NCI-H2081 (cell line): Measurements from ENCODE around the gene ZXDC.

Source experiments
- DNase-seq, 2 experiments: peaks; one replicate each; lab custom pipeline; 2025; lab: John Stamatoyannopoulos, UW

ZXDC gene, protein sequence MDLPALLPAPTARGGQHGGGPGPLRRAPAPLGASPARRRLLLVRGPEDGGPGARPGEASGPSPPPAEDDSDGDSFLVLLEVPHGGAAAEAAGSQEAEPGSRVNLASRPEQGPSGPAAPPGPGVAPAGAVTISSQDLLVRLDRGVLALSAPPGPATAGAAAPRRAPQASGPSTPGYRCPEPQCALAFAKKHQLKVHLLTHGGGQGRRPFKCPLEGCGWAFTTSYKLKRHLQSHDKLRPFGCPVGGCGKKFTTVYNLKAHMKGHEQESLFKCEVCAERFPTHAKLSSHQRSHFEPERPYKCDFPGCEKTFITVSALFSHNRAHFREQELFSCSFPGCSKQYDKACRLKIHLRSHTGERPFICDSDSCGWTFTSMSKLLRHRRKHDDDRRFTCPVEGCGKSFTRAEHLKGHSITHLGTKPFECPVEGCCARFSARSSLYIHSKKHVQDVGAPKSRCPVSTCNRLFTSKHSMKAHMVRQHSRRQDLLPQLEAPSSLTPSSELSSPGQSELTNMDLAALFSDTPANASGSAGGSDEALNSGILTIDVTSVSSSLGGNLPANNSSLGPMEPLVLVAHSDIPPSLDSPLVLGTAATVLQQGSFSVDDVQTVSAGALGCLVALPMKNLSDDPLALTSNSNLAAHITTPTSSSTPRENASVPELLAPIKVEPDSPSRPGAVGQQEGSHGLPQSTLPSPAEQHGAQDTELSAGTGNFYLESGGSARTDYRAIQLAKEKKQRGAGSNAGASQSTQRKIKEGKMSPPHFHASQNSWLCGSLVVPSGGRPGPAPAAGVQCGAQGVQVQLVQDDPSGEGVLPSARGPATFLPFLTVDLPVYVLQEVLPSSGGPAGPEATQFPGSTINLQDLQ

DNA sequence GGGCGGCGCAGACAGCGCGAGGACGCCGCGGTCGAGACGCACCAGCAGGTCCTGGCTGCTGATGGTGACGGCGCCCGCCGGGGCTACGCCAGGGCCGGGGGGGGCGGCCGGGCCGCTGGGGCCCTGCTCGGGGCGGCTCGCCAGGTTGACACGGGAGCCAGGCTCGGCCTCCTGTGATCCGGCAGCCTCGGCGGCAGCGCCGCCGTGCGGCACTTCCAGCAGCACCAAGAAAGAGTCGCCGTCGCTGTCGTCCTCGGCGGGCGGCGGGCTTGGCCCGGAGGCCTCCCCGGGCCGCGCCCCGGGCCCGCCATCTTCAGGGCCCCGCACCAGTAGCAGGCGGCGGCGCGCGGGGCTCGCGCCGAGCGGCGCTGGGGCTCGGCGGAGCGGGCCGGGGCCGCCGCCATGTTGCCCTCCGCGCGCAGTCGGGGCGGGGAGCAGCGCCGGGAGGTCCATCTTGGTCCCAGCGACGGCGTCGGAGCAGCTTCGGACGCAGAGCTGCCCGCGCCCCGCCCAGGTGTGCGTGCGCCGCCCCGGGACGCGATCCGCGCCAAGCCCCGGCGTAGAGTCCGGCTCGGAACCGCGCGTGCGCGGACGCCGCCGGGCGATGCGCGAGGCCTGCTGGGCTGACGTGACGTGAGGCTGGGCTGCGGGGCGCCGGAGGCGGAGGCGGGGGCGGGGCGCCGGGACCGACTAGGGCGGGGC lies at the start of gene ZXDC:
Gene ZXDC (minus strand): TSS at position 479 of the 702 bp plus-strand sequence. CDS start 26 bp downstream, at position 453.
- DNase-seq, result peak; percentile 96 to 97

DNA sequence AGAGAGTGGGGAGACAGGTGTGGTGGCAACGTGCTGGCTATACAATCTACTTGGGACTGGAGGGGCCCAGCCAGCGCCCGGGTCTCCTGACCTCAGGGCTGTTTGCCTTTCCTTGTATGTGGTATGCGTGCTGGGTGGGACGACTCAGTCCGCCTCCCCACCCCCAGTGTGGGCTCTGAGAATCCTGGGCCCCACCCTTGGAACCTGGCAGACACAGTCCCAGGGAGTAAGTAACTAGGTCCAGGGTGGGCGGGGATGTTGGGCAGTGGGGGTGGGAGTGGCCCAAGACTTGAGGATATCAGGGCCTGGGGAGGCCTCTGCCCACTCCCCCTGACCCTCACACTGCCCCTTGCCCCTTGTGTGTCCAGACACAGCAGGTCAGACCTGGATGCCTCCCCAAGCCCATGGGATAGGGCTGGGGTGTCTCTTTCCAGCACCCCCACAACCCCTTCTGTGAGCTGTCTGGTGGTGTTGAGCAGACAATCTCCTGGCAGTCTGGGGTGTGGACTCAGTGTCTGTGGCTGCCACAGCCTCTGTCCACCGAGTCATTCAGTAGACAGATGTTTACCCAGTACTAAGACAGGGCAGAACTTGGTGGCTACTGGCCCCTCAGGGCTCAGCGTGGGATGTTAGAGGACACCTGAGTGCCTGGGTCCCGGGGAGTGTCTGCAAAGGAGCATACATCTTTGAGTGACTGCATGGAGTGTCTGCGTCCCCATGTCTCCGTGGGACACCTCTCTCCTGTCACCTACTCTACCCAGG lies 49.6 kb upstream of the ZXDC start:
- DNase-seq, result no peak

- DNase-seq, result no peak
Observed at GRCh38 chr3:126524429-126524988, 48.8 kb upstream of the ZXDC start.

DNA sequence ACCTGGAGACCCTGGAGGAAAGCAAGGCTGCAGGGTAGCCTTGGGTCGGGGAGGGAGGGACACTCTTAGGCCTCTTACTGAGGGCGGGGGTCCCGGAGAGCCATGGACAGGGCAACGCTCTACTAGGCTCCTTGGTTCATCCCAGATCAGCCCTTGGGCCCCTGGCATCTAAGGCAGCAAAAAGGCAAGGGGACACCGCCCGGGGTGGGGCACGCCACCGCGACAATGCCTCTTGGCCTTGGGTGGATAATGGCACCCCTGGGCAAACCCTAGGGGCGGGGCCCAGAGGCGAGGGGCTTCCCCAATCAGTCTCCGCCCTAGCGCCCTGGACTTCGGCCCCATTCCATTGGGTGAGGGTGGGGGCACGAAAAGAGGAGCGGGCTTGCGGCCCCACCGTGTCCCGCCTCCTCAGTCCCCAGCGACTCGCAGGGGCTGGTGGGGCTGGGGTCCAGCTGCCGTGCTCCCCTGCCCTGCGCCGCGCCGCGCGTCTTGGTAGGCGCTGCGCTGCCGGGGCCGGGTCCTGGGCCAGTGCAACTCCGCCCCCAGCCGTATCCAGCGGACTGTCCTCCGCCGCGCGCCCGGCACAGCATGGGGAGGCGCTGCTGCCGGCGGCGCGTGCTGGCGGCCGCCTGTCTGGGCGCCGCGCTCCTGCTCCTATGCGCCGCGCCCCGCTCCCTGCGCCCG lies 48.2 kb upstream of the ZXDC start, which contains the start of gene CHST13:
Gene CHST13 (plus strand): TSS at position 411 of the 684 bp plus-strand sequence. CDS start 178 bp downstream, at position 589.
- DNase-seq, result peak; percentile 36 to 48

GRCh38 chr3:126522363-126522788 lies 46.7 kb upstream of the ZXDC start:
- DNase-seq, result peak; percentile 63 to 68

DNA sequence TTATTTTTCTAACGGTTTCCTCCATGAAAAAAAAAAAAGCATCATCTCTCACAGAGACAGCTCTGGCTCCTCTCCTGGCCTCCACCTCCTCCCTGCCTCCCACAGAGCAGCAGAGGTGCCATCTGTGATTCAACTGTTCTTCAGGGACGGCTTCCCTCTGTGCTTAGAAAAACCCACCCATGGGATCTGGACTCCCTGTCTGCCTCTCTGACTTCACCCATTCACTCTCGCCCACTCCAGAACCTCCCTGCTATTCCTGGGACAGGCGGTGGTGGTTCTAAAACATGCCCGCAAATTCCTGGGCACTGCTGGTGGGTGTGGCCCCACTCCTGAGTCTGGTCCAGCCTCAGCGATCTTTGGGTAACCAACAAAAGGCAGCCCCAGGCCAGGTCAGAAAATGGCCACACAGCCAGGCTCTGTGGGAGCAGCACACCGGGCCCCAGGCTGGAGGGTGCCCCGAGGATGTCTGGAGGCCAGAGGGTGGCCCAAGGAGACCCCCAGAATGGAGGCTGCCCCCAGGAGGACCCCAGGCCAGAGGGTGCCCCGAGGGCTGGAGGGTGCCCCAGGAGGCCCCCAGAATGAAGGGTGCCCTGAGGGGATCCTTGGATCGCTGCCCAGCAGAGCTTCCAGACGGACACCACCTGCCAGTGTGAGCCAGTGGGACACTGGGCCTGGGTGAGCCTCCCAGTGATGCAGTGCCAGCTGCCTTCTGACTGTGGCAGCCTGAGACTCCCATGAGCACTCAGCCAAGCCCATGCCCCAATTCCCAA lies 45.6 kb upstream of the ZXDC start:
- DNase-seq, result peak in 1 of 2 experiments; percentile 16

DNA sequence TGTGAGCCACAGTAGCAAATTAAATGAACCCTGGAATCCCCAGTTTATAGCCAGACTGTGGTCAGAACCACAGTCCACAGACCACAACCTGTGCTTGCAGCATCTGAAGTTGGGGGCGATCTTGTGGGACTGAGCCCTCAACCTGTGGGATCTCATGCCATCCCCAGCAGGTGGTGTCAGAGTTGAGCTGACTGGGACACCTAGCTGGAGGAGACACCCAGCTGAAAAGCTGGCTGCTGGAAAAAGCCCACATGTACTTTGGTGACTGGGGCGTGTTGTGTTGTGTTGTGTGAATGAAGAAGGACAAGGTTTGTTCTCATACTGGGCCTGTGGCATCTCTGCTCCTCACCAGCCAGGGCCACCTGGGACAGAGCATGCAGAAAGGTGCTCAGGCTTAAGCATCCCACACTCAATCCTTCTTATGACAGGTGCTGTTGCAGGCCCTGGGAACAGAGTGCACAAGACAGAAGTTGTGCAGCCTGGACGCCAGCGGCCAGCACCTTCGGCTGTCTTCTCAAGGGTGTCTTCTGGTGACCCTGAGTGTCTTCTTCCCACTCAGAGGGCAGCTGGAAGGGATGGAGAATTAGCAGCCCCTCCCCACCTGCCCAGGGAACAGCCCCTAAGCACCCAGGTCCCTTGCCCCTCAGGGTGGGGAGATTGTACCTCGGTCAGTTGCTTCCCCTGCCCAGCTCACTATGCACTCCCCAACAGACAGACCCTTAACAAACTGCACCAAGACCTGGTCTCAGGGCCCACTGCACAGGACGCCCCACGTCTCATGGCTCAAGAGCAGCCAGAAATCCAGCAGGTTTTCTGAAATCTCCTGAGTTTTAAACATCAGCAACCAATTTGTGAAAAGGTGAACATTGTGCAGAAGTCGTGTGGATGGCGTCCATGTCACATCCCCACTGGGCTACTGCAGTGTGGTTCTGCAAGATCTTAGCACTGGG lies 44.1 kb upstream of the ZXDC start:
- no peak for DNase-seq

GRCh38 chr3:126518779-126519177 lies 43.1 kb upstream of the ZXDC start:
- DNase-seq, result no peak

GRCh38 chr3:126517986-126518778 lies 42.5 kb upstream of the ZXDC start:
- no peak for DNase-seq

GRCh38 chr3:126517291-126517951 lies 41.7 kb upstream of the ZXDC start, which contains the start of gene UROC1:
UROC1 (minus strand) TSS chr3:126517773; CDS start chr3:126517719, 54 bp downstream.
- DNase-seq, result no peak

DNA sequence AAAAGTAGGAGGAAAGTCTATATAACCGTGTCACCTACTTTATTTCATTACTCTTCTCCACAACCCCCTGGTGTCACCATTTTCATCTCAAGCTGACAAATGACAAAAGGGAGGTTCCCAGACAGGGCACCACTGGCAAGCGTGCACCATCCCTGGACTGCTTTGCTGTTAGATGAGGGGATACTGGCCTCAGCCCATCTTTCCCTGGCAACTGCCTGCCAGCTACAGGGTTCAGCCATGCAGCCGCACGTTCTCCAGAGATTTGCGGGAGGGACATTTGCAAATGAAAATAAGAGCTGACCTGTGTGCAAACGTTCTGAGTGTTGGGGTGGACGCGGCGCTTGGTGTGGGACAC lies 41.2 kb upstream of the ZXDC start:
- DNase-seq, result no peak

DNA sequence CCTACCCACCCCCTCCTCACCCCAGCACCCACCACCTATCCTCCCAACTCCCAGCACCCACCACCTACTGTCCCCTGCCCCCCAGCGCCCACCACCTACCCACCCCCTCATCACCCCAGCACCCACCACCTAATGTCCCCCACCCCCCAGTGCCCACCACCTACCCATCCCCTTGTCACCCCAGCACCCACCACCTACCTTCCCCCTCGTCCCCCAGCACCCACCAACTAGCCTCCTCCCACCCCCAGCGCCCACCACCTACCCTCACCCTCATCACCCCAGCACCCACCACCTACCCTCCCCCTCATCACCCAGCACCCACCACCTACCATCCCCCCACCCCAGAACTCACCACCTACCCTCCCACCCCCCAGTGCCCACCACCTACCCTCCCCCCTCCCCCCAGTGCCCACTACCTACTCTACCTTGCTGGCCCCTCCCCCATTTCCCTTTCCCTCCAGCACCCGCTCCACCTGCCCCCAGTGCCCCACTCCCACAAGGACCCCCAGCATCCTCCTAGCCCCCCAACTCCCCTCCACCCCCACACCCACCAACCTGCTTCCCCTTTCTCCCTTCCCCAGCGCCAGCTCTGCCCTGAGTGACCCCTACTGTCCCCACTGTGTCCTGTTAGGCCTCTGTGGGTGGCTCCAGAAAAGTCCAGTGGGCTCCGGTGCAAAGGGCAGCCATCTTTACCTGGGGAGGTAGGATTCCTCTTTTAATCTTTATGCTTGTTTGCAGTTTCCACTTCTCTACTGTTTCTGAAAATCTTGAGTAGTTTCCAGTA lies 40.7 kb upstream of the ZXDC start:
- no peak for DNase-seq

- DNase-seq, result peak; percentile 12 to 53
Observed at GRCh38 chr3:126515066-126515706, 39.5 kb upstream of the ZXDC start.

GRCh38 chr3:126514161-126514560 lies 38.5 kb upstream of the ZXDC start:
- DNase-seq, result no peak

DNA sequence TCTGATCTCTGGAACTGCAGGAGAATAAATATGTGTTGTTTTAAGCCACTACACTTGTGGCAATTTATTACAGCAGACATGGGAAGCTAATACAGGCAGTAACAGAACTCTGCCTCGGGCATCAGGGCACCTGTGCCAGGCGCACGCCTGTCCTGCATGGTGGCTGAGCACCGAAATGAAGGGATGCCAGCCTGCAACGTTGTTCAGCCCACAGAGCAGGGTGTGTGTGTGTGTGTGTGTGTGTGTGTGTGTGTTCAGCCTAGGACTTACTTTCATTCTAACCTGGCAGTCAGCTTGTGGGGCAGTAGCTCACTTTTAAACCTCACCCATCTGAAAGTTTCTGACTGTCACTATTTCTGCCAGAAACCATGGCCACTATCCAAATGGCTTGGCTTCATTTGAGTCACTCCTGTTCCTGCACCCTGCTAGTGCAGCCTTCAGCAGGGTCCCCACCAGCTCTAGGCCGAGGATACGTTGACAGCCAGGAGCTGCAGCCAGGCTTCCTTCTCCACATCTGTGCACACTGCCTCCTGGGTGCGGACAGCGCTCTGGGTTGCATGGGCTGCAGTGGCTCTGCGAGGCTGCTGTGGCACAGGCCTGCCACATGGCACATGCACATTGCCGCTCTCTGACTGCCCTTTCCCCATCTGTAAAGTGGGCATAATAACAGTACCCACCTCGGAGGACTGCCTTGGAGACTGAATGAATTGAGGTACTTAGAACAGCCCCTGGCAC lies 37.4 kb upstream of the ZXDC start:
- DNase-seq, result no peak
